GM12801 (cell line): ENCODE results near the gene CNNM4.

Experiments
- TF ChIP-seq, protein P1 (sequence below): IDR thresholded peaks from one replicate; pipeline ENCODE4 v1.5.1; 2011; ENCODE audit warnings: control low read depth; ENCODE audit not compliant: insufficient read length; ENCODE audit errors: extremely low read depth

CNNM4 gene

DNA sequence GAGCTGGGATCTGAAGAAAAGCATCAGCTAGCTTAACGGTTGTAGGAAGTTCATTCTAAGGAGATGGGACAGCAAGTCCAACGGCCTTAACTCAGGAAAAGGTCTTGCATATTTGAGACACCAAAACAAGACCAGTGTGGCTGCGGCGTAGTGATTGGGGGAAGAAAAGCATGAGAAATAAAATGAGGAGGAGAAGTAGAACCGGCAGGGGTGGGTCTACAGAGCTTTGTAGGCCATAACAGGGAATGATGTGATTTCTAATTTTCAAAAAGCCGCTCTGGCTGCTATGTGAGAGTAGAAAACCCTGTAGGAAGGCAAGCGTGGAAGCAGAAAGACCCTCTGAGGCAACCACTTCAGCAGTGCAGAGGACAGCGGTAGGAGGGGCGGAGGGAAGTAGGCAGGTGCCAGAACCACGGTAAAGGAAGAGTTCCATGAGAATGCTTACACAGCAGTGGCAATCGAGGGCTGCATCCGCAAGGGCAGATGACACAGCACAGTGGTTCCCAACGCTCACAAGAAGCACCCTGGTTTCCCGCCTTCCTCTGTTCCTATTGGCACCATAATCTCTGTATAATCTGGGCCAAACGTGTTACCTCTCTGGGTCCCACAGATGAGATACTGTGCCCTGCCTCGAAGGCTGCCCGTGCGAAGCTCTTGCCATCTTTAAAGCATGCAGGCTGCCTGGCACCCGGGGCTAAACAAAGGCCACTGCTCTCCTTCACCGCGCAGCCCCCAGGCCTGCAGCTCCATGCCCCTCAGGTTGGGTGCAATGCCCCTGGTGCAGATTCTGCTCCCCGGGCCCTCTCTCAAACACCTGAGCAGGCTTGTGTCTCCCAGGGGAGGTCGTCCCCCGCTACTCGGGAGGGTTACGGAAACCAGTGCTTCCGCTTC is 96.3 kb downstream of the CNNM4 start:
- TF ChIP-seq, protein P1, sequence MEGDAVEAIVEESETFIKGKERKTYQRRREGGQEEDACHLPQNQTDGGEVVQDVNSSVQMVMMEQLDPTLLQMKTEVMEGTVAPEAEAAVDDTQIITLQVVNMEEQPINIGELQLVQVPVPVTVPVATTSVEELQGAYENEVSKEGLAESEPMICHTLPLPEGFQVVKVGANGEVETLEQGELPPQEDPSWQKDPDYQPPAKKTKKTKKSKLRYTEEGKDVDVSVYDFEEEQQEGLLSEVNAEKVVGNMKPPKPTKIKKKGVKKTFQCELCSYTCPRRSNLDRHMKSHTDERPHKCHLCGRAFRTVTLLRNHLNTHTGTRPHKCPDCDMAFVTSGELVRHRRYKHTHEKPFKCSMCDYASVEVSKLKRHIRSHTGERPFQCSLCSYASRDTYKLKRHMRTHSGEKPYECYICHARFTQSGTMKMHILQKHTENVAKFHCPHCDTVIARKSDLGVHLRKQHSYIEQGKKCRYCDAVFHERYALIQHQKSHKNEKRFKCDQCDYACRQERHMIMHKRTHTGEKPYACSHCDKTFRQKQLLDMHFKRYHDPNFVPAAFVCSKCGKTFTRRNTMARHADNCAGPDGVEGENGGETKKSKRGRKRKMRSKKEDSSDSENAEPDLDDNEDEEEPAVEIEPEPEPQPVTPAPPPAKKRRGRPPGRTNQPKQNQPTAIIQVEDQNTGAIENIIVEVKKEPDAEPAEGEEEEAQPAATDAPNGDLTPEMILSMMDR = no peak

DNA sequence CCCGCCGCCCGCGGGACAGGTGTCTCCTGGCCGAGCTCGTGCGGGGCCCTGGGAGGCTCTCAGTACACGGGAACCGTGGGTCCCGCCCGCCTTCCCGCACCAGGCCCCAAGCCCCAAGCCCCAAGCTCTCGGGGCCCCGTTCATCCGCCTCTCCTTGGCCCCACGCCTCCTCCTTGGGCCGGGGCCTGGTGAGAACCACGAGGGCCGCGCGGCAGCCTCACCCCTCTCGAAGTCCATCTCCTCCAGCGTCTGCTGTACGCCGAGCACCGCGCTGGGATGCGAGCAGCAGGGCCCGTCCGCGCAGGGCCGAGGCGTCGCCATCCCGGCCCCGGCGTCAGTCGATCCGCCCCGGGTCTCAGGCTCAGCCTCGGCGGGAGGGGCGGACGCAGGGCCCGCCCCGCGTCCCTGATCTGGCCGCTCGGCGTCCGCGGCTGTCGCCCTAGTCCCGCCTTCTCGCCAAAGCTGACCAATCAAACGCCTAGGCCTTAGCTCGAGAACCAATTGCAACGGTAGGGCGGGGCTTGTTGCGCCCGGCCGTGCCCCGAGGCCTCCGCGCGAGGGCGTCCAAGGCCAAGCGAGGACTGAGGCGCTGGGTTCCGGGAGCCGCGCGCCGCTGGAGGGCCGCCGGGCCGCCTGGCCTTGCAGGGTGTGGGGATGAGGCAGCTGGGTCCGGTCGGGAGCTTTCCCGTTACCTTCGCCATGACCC is 97.1 kb downstream of the CNNM4 start, which contains the start of gene ANKRD39:
ANKRD39 (minus strand) TSS at position 350 of the 706 bp plus-strand sequence; CDS start at position 321, 29 bp downstream.
- TF ChIP-seq, protein P1 = no peak

- TF ChIP-seq, protein P1 = no peak
Measured at GRCh38 chr2:96859099-96859649, 98.5 kb downstream of the CNNM4 start.

DNA sequence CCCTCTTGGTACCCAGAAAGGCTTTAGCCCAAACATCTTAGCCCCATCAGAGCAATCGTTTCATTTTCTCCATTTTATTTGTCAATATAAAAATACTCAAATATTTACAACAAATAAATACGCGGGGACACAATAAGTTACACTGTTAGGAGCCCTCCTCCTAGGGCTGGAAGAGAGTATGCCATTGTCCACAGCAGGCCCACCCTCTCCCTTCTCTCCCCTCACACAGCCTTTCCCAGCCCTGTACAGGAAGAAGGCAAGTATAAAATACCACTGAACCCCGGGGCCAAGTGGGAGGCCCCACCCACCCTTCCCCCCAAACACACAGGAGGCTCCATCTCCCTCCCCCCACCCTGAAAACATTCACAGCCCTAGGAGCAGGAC is 99.0 kb downstream of the CNNM4 start:
- TF ChIP-seq, protein P1 = no peak

DNA sequence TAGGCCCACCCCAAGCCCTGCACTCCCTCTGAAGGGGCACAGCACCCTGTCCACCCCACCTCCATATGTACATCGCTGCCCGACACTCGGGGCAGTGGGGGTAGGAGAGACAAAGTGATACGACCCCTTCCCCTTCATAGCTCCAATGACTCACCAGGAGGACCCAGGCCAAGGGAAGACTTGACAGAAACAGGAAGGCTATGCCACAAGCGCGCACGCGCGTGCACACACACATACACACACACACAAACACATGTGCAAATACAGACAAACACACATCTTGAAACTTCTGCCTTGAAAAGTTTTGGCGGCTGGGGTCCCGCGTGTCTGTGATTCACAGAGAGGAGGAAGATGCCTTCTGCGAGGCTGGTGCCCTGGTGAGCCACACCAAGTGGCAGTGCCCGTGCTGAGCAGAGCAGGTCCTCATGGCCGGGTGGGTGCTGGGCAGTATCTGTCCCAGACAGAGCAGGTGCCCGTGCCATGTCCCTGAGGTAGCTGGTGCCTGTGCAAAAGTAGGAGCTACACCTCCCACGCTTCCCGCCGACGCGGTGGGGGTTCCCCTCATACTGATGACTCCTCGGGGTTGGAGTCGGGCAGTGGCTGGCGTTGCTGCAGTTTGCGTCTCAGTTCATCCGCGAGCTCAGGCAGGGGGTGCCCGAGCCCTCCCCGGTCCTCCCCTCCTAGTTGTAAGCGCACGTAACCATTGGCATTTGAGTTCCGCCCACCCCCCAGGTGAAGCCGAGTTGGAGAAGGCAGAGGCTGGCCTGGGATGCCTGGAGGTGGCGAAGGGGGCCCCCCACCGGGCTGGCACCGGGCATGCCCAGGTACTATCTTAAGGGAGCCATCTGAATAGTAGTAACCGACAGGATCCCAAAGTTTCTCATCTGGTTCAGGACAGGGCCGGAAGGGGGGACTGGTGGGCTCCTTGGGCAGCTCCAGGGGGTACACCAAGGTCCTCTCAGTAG is 99.6 kb downstream of the CNNM4 start:
- TF ChIP-seq, protein P1 = no peak

- TF ChIP-seq, protein P1 = no peak
Measured at GRCh38 chr2:96861074-96861473, 100.4 kb downstream of the CNNM4 start.
